ENCODE results near the gene BABAM2. TPM values are rescaled to one million over a fixed set of nuclear protein-coding genes. Genes with fewer than 3 reads are reported as not detected.

The BABAM2 gene
- total and polyA plus RNA-seq, 7 donors: 22.9 to 52.3 (median 25.2) TPM

- intact Hi-C loops (cut with DNase I): loop anchor here (5.0 kb wide), 2 partner anchors 189 to 311 kb away; partner anchors contain the start of genes BABAM2, FOSL2 and RBKS
These were observed 190.4 kb downstream of the BABAM2 start for GRCh38 chr2:28080911-28081310.

GRCh38 chr2:28082131-28082530 is 191.6 kb downstream of the BABAM2 start:
- H3K4me3 ChIP-seq: no peak overlapping the region
- intact Hi-C loops (cut with DNase I): loop anchor here (5.0 kb wide), 2 partner anchors 190 to 310 kb away; partner anchors contain the start of genes BABAM2, FOSL2 and RBKS
- H3K27ac ChIP-seq: peak overlapping the region in 1 of 4 donors; percentile 75
- H3K36me3 ChIP-seq: no peaks in the 10 kb centered on the region
- H3K9me3 ChIP-seq: no peaks in the 10 kb centered on the region
- WGBS, 2 donors: 74 to 94% methylated on average over 2 of the region's 2 CpGs
- peaks cover 0 to 44% (median 30%) of the 10 kb centered on the region in 4 donors for H3K4me1 ChIP-seq
- TF ChIP-seq CTCF (IDR thresholded peaks at IDR 0.05): no peak
- no peak for TF ChIP-seq POLR2A (IDR thresholded peaks at IDR 0.05)
- no peak for TF ChIP-seq EP300 (IDR thresholded peaks at IDR 0.05)
- no peak for TF ChIP-seq POLR2AphosphoS5 (IDR thresholded peaks at IDR 0.05)
- DNase-seq: no peak
- no peaks in the 10 kb centered on the region for H3K27me3 ChIP-seq

More at GRCh38 chr2:28080911-28081310, 190.4 kb downstream of the BABAM2 start:
- Histone ChIP-seq H3K4me3 (no peak overlapping the region), H3K27me3 (no peaks in the 10 kb centered on the region), H3K36me3 (no peaks in the 10 kb centered on the region), H3K27ac (peak overlapping the region; percentile 50 to 75 (median 70)), H3K4me1 (peaks cover 0 to 44% (median 30%) of the 10 kb centered on the region in 4 donors), H3K9me3 (no peaks in the 10 kb centered on the region)
- WGBS, 2 donors: 23 to 57% methylated on average over 5 of the region's 5 CpGs
- peak; percentile 74 for DNase-seq
- TF ChIP-seq CTCF (IDR thresholded peaks at IDR 0.05): no peak
- TF ChIP-seq EP300 (IDR thresholded peaks at IDR 0.05): peak in 1 of 4 donors; percentile 6
- peak in 3 of 4 donors; percentile 9 to 31 (median 12) for TF ChIP-seq POLR2AphosphoS5 (IDR thresholded peaks at IDR 0.05)
- no peak for TF ChIP-seq POLR2A (IDR thresholded peaks at IDR 0.05)

- H3K27me3 ChIP-seq: no peaks in the 10 kb centered on the region
- no peak for DNase-seq
- TF ChIP-seq EP300 (IDR thresholded peaks at IDR 0.05): no peak
- peaks cover 0 to 44% (median 30%) of the 10 kb centered on the region in 4 donors for H3K4me1 ChIP-seq
- H3K9me3 ChIP-seq: no peaks in the 10 kb centered on the region
- no peak overlapping the region for H3K4me3 ChIP-seq
- no peak overlapping the region for H3K27ac ChIP-seq
- intact Hi-C loops (cut with DNase I): loop anchor here (5.0 kb wide), 2 partner anchors 191 to 309 kb away; partner anchors contain the start of genes BABAM2, FOSL2 and RBKS
- H3K36me3 ChIP-seq: no peaks in the 10 kb centered on the region
- WGBS, 2 donors: 96 to 98% methylated on average over 3 of the region's 3 CpGs
These were observed 192.9 kb downstream of the BABAM2 start for GRCh38 chr2:28083476-28083875.

- no peak for DNase-seq
- TF ChIP-seq POLR2AphosphoS5 (IDR thresholded peaks at IDR 0.05): no peak
- no peak for TF ChIP-seq POLR2A (IDR thresholded peaks at IDR 0.05)
- no peak for TF ChIP-seq EP300 (IDR thresholded peaks at IDR 0.05)
- TF ChIP-seq CTCF (IDR thresholded peaks at IDR 0.05): no peak
- H3K27ac ChIP-seq: peak overlapping the region in 1 of 4 donors; percentile 48
- intact Hi-C loops (cut with DNase I): loop anchor here (5.0 kb wide), 2 partner anchors 192 to 308 kb away; partner anchors contain the start of genes BABAM2, FOSL2 and RBKS
- no peaks in the 10 kb centered on the region for H3K9me3 ChIP-seq
- H3K4me1 ChIP-seq: peaks cover 0 to 42% (median 30%) of the 10 kb centered on the region in 4 donors
- H3K36me3 ChIP-seq: no peaks in the 10 kb centered on the region
- H3K27me3 ChIP-seq: no peaks in the 10 kb centered on the region
- no peak overlapping the region for H3K4me3 ChIP-seq
- 27 to 44% methylated on average over 4 of the region's 4 CpGs for WGBS, 2 donors
These were observed 194.0 kb downstream of the BABAM2 start for GRCh38 chr2:28084564-28084963.

GRCh38 chr2:28085201-28085600 is 194.7 kb downstream of the BABAM2 start:
- WGBS, 2 donors: 87 to 88% methylated on average over 2 of the region's 2 CpGs

More at GRCh38 chr2:28085201-28085600, 194.7 kb downstream of the BABAM2 start:
- peak overlapping the region in 1 of 4 donors; percentile 48 for H3K27ac ChIP-seq
- H3K9me3 ChIP-seq: no peaks in the 10 kb centered on the region
- TF ChIP-seq EP300 (IDR thresholded peaks at IDR 0.05) (no peak), POLR2AphosphoS5 (IDR thresholded peaks at IDR 0.05) (no peak), POLR2A (IDR thresholded peaks at IDR 0.05) (no peak), CTCF (IDR thresholded peaks at IDR 0.05) (no peak)
- intact Hi-C loops (cut with DNase I): no loop called here
- H3K36me3 ChIP-seq: no peaks in the 10 kb centered on the region
- H3K27me3 ChIP-seq: no peaks in the 10 kb centered on the region
- H3K4me1 ChIP-seq: peaks cover 0 to 35% (median 25%) of the 10 kb centered on the region in 4 donors
- DNase-seq: no peak
- no peak overlapping the region for H3K4me3 ChIP-seq

Data from sigmoid colon (tissue), 7 donors.